Smooth muscle cell (in vitro differentiated cells): ENCODE data around the gene CD99L2. TPM values are rescaled to one million over a fixed set of nuclear protein-coding genes. Genes with fewer than 3 reads are reported as not detected.
A peak's percentile ranks its signal among the peaks of the same experiment; 100 is the strongest.

ENCODE experiments used
- DNase-seq: peaks from one replicate; lab custom pipeline; 2025; ENCODE audit not compliant: unreplicated experiment; lab: John Stamatoyannopoulos, UW
- H2AFZ ChIP-seq: fragments of 200-600 bp; sonication (generic); 2 replicates; pipeline ENCODE4 v1.6.0; 2016; ENCODE audit warnings: antibody characterized with exemption, low read depth, mild to moderate bottlenecking
- H3F3A ChIP-seq: fragments of 200-600 bp; sonication (generic); 2 replicates; pipeline ENCODE4 v1.6.0; 2017; ENCODE audit warnings: antibody characterized with exemption, low read depth
- H3K27ac ChIP-seq: fragments of 200-600 bp; sonication (generic); 2 replicates; pipeline ENCODE4 v1.5.1; 2016; ENCODE audit warnings: low read depth, mild to moderate bottlenecking
- H3K27me3 ChIP-seq: fragments of 200-600 bp; sonication (generic); 2 replicates; pipeline ENCODE4 v1.6.1; 2016; ENCODE audit warnings: low read depth, mild to moderate bottlenecking
- H3K36me3 ChIP-seq: fragments of 200-600 bp; sonication (generic); 2 replicates; pipeline ENCODE4 v1.5.1; 2016; ENCODE audit warnings: low read depth
- H3K4me1 ChIP-seq: fragments of 200-600 bp; sonication (generic); 2 replicates; pipeline ENCODE4 v1.5.1; 2016; ENCODE audit warnings: low read depth
- H3K4me2 ChIP-seq: fragments of 200-600 bp; sonication (generic); 2 replicates; pipeline ENCODE4 v1.6.0; 2016; ENCODE audit warnings: mild to moderate bottlenecking
- H3K4me3 ChIP-seq: fragments of 200-600 bp; sonication (generic); 2 replicates; pipeline ENCODE4 v1.5.1; 2016; ENCODE audit warnings: mild to moderate bottlenecking
- H3K79me2 ChIP-seq: fragments of 200-600 bp; sonication (generic); 2 replicates; pipeline ENCODE4 v1.6.0; 2016; ENCODE audit warnings: low read depth, mild to moderate bottlenecking
- H3K9ac ChIP-seq: fragments of 200-600 bp; sonication (generic); 2 replicates; pipeline ENCODE4 v1.6.0; 2016; ENCODE audit warnings: low read depth
- H3K9me3 ChIP-seq: fragments of 200-600 bp; sonication (generic); replicated peaks from 2 replicates; pipeline ENCODE4 v1.5.1; 2016; ENCODE audit warnings: low read depth
- H4K20me1 ChIP-seq: fragments of 200-600 bp; sonication (generic); 2 replicates; pipeline ENCODE4 v1.6.0; 2016; ENCODE audit warnings: low read depth
- CTCF ChIP-seq: fragments of 200-600 bp; sonication (generic); IDR thresholded peaks from 2 replicates; pipeline ENCODE4 v1.5.1; 2017; ENCODE audit warnings: borderline replicate concordance, mild to moderate bottlenecking, antibody characterized with exemption; ENCODE audit not compliant: insufficient read depth, poor library complexity, severe bottlenecking
- WGBS: methylation state at CpG from one replicate; pipeline ENCODE4 v1.1.7; 2016; ENCODE audit warnings: low lambda C conversion rate; 5-methylcytosine and 5-hydroxymethylcytosine counted together
- polyA plus RNA-seq: library from polyadenylated mRNA; unstranded; fragments of >200 nt; fragmentation: Nextera tagmentation; extraction: Ambion mirVana; gene quantifications from 2 replicates; pipeline ENCODE4 v1.2.1, GENCODE V29; 2016
- total RNA-seq: library from RNA; depleted of rRNA; stranded (reverse); fragments of >200 nt; gene quantifications from 2 replicates; pipeline ENCODE4 v1.2.3, GENCODE V29; 2014

Gene CD99L2
- total and polyA plus RNA-seq, 2 experiments from 2014 or later: 43.7 to 44.6 TPM

DNA sequence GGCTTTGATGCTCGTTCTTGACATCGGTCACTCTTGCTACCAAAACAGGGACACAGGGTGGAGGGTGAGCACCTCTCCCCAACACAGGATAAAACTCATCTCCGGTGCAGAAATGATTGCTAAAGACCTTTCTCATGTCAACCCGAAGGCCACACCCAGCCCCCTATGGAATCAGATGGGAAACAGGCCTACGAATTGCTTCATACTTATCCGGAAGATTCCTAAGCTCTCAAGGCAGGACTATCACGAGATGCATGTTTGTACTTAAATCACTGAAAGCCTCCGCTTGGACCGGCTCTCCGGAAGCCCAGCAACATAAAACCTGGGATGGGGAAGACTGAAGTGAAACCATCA, 130.4 kb downstream of the CD99L2 start:
- Histone ChIP-seq H4K20me1 (no peaks in the 10 kb centered on the region), H3K4me1 (no peaks in the 10 kb centered on the region), H3K4me3 (no peak overlapping the region), H3K9me3 (no peaks in the 10 kb centered on the region), H3K27me3 (no peaks in the 10 kb centered on the region), H3K36me3 (no peaks in the 10 kb centered on the region), H3K27ac (peak overlapping the region; percentile 90), H3K9ac (peak overlapping the region; percentile 70), H2AFZ (no peak overlapping the region), H3K79me2 (no peaks in the 10 kb centered on the region), H3K4me2 (peak overlapping the region; percentile 38), H3F3A (peaks cover 8% of the 10 kb centered on the region)
- no peak for TF ChIP-seq CTCF
- WGBS: 48% methylated on average over 10 of the region's 10 CpGs
- no peak for DNase-seq

DNA sequence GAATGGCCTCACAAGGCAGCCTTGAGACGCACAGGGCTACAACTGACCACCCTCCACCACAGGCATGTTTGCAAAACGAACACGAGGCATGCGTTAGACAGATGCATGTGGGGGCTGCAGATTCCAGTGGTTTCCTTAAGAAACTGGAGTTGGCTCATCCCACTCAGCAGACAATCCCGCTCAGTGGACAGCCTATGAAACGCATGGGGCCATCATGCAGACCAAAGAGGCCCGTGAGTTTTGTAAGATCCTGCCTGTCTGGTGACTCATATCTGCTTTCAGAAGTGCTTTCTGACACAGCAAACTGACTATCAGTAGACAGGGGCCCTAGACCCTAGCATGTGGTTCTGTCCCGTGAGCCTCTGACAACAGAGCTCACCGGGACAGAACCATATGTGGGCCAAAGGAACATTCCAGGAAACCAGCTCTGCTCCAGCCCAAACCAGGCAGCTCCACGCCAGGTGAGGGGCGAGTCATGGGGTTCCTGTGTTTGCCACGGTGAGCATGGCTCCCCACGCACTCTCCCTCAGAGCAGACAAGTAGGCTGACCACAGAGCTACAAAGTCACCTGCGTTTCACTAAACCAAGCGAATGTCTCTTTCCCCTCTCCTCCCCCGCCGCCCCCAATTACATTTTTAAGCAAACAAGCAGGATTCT, 130.9 kb downstream of the CD99L2 start:
- Histone ChIP-seq H3K4me3 (no peak overlapping the region), H2AFZ (no peak overlapping the region), H3K27me3 (no peaks in the 10 kb centered on the region), H3F3A (peaks cover 8% of the 10 kb centered on the region), H3K4me2 (peak overlapping the region; percentile 38), H3K36me3 (no peaks in the 10 kb centered on the region), H3K27ac (peak overlapping the region; percentile 90), H3K4me1 (no peaks in the 10 kb centered on the region), H3K9me3 (no peaks in the 10 kb centered on the region), H3K79me2 (no peaks in the 10 kb centered on the region), H4K20me1 (no peaks in the 10 kb centered on the region), H3K9ac (peak overlapping the region; percentile 70)
- DNase-seq: peak; percentile 38
- 41% methylated on average over 17 of the region's 17 CpGs for WGBS
- no peak for TF ChIP-seq CTCF

DNA sequence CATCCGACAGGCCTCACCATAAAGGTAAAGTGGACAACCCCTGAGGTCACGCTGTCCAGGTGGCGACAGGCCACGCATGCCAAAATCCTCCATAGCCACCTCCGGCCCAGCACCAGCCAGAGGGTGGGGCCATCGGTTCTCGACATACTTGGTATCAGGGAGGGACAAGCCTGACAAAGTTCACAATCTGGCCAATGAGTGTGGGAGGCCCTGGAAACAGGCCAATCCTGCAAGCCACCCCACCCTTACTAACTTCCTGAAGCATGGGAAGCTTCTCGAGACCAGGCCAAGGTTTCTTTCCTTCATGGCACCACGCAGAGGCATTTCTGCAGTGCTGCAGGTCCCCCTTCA, 131.4 kb downstream of the CD99L2 start:
- Histone ChIP-seq H3K4me1 (no peaks in the 10 kb centered on the region), H4K20me1 (no peaks in the 10 kb centered on the region), H3K9ac (no peak overlapping the region), H3F3A (peaks cover 8% of the 10 kb centered on the region), H3K79me2 (no peaks in the 10 kb centered on the region), H3K4me3 (no peak overlapping the region), H2AFZ (no peak overlapping the region), H3K27ac (peak overlapping the region; percentile 90), H3K9me3 (no peaks in the 10 kb centered on the region), H3K4me2 (peak overlapping the region; percentile 20), H3K27me3 (no peaks in the 10 kb centered on the region), H3K36me3 (no peaks in the 10 kb centered on the region)
- 73% methylated on average over 9 of the region's 9 CpGs for WGBS
- no peak for TF ChIP-seq CTCF
- DNase-seq: no peak

DNA sequence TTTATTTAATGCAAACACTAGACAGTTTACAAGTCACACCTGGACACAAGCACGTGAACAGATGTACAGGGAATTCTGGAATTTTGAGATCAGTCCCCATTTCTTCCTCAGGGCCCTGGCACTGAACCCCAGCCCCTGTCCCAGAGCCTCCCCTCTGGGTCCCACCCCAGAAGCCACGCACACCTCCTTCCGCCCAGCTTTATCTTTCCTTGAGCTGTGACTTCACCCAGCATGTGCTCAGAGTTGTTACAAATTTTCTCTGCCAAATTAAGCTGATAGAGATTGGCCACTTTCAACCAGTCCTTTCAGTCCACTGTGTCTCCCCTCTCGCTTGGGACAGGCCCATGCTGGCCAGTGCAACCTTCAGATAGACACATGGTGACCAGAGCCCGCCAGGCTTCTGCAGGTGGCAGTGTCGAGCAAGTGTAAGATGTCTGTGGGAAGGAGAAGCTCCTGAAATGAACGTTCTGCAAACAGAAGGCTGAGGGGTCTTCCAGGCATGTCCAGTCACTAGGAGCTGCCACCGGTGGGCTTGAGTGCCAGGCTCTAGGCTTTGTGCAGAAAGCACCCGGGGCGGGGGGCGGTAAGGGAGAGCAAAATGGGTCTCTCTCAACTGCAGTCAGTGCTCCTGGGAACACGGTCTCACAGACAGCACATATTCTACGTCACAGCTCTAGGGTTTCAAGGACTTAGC, 132.0 kb downstream of the CD99L2 start:
- H3K4me2 ChIP-seq: peak overlapping the region; percentile 20
- DNase-seq: no peak

More for the DNA sequence above, 132.0 kb downstream of the CD99L2 start:
- H3K79me2 ChIP-seq: no peaks in the 10 kb centered on the region
- H3F3A ChIP-seq: peaks cover 8% of the 10 kb centered on the region
- no peaks in the 10 kb centered on the region for H3K36me3 ChIP-seq
- H3K27ac ChIP-seq: peak overlapping the region; percentile 90
- H3K9ac ChIP-seq: no peak overlapping the region
- H3K27me3 ChIP-seq: no peaks in the 10 kb centered on the region
- 87% methylated on average over 10 of the region's 13 CpGs for WGBS
- H3K4me3 ChIP-seq: no peak overlapping the region
- H3K9me3 ChIP-seq: no peaks in the 10 kb centered on the region
- no peak for TF ChIP-seq CTCF
- H3K4me1 ChIP-seq: no peaks in the 10 kb centered on the region
- no peak overlapping the region for H2AFZ ChIP-seq
- H4K20me1 ChIP-seq: no peaks in the 10 kb centered on the region
